OCI-LY3 (cell line): ENCODE results near the gene CDH23.

ENCODE experiments used
- EZH2phosphoT487 ChIP-seq: fragments of 200-600 bp; shearing (Covaris generic); IDR thresholded peaks from 2 replicates; pipeline ENCODE4 v1.6.1; 2018; ENCODE audit warnings: antibody characterized with exemption, mixed run types, low read depth
- TF ChIP-seq, protein P1 (sequence below): fragments of 200-600, 300-600 bp; sonication (generic); IDR thresholded peaks from 2 replicates; pipeline ENCODE4 v1.5.1; 2014; ENCODE audit warnings: antibody characterized with exemption, low read length, low read depth

DNA sequence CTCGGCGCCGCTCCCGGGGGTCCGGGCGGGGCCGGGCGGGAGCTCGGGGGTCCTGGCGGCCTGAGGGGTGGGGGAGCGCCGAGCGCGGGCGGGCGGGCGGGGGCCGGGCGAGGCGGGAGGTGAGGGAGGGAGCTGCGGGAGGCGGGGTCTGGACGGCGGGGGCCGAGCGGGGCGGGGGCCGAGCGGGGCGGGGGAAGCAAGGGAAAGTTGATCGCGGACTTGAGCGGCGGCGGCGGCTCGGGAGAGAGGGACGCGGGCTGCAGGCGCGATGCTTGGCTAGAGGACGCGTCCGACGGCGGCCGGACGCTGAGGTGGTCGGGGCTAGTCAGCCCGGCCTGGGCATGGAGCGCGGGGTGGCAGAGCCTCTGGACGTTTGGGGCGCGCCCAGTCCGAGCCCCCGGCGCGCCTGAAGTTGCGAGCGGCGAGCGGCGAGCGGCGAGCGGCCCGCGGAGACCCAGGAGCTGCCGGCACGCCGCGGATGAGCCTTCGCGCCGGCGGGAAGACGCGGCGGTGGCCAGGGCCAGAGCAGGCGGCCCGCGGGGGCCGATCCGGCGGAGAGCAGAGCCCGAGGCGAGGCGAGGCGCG, at the start of gene CDH23:
- TF ChIP-seq, protein P1, sequence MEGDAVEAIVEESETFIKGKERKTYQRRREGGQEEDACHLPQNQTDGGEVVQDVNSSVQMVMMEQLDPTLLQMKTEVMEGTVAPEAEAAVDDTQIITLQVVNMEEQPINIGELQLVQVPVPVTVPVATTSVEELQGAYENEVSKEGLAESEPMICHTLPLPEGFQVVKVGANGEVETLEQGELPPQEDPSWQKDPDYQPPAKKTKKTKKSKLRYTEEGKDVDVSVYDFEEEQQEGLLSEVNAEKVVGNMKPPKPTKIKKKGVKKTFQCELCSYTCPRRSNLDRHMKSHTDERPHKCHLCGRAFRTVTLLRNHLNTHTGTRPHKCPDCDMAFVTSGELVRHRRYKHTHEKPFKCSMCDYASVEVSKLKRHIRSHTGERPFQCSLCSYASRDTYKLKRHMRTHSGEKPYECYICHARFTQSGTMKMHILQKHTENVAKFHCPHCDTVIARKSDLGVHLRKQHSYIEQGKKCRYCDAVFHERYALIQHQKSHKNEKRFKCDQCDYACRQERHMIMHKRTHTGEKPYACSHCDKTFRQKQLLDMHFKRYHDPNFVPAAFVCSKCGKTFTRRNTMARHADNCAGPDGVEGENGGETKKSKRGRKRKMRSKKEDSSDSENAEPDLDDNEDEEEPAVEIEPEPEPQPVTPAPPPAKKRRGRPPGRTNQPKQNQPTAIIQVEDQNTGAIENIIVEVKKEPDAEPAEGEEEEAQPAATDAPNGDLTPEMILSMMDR, result no peak
- no peak for TF ChIP-seq EZH2phosphoT487
